Measurements from ENCODE around the gene ATP7A. TPM values are rescaled to one million over a fixed set of nuclear protein-coding genes. Genes with fewer than 3 reads are reported as not detected.
A peak's percentile ranks its signal among the peaks of the same experiment; 100 is the strongest.

ATP7A gene
- polyA plus RNA-seq, 2 of the 4 experiments (the other 2 are of a cell fraction): 6.5 to 12.2 TPM

- TF ChIP-seq RARB (CRISPR knock-in tag; IDR thresholded peaks at IDR 0.05) (no peak), CEBPB (IDR thresholded peaks at IDR 0.05) (no peak), EP300 (IDR thresholded peaks at IDR 0.05) (no peak), CBX2 (IDR thresholded peaks at IDR 0.05; ENCODE audit: borderline replicate concordance, low read depth) (no peak)
- ChIA-PET POLR2A (no interaction called here), CTCF (interaction anchor here (1.1 to 1.6 kb wide), 3 partner anchors 16 to 21 kb away, joined by 3 to 5 read pairs (median 4); no protein-coding TSS in a partner anchor)
- no peak overlapping the region for H3K4me3 ChIP-seq
- DNase-seq (ENCODE audit: low read depth in 1 of 2, low spot score in 1 of 2): no peak
- H3K27ac ChIP-seq: no peak overlapping the region
- 87% methylated on average over 4 of the region's 4 CpGs for WGBS (ENCODE audit: missing lambda C conversion rate)
- no peak for FAIRE-seq
- H3K4me2 ChIP-seq: no peak overlapping the region
- no peaks in the 10 kb centered on the region for H3K9me3 ChIP-seq
- ATAC-seq: no peak
- no peaks in the 10 kb centered on the region for H3K4me1 ChIP-seq
Observed at GRCh38 chrX:78046362-78046761, 135.9 kb downstream of the ATP7A start.

- DNase-seq (ENCODE audit: low read depth in 1 of 2, low spot score in 1 of 2) (no peak), FAIRE-seq (no peak), ATAC-seq (no peak)
- Histone ChIP-seq H3K27ac (no peak overlapping the region), H3K4me2 (no peak overlapping the region), H3K4me3 (no peak overlapping the region), H3K9me3 (no peaks in the 10 kb centered on the region), H3K4me1 (no peaks in the 10 kb centered on the region)
- ChIA-PET CTCF (interaction anchor here (1.6 kb wide), 2 partner anchors 18 to 24 kb away, joined by 5 to 6 read pairs; no protein-coding TSS in a partner anchor), POLR2A (no interaction called here)
- TF ChIP-seq HMGXB4 (CRISPR knock-in tag; IDR thresholded peaks at IDR 0.05; ENCODE audit: borderline replicate concordance): no peak
- no peak for TF ChIP-seq RFX5 (IDR thresholded peaks at IDR 0.05)
- TF ChIP-seq CHD2 (IDR thresholded peaks at IDR 0.05; ENCODE audit: low read length, partially characterized antibody): no peak
- no peak for TF ChIP-seq CEBPB (IDR thresholded peaks at IDR 0.05)
- TF ChIP-seq HOXA7 (CRISPR knock-in tag; IDR thresholded peaks at IDR 0.05): no peak
- no peak for TF ChIP-seq BCL3 (IDR thresholded peaks at IDR 0.05)
- TF ChIP-seq TFCP2L1 (CRISPR knock-in tag; IDR thresholded peaks at IDR 0.05): no peak
- no peak for TF ChIP-seq CHD4 (IDR thresholded peaks at IDR 0.05; ENCODE audit: borderline replicate concordance)
- TF ChIP-seq HES2 (IDR thresholded peaks at IDR 0.05): no peak
- WGBS (ENCODE audit: missing lambda C conversion rate): 83% methylated on average over 2 of the region's 2 CpGs
Observed at GRCh38 chrX:78048052-78048451, 137.6 kb downstream of the ATP7A start.

- DNase-seq (ENCODE audit: low read depth in 1 of 2, low spot score in 1 of 2): no peak
- CTCF ChIA-PET: no interaction called here
- peaks cover 36% of the 10 kb centered on the region for H3K4me1 ChIP-seq
- no peak overlapping the region for H3K4me2 ChIP-seq
- peak; percentile 93 for FAIRE-seq
- TF ChIP-seq KDM5A (IDR thresholded peaks at IDR 0.05) (no peak), BCL3 (IDR thresholded peaks at IDR 0.05) (no peak), POLR2AphosphoS2 (conservative IDR thresholded peaks at IDR 0.05; ENCODE audit: low read length) (no peak), MYC (IDR thresholded peaks at IDR 0.05; ENCODE audit: borderline replicate concordance, low read length) (no peak), SMC3 (IDR thresholded peaks at IDR 0.05) (no peak), MAZ (IDR thresholded peaks at IDR 0.05; ENCODE audit: borderline replicate concordance, low read depth, low read length) (no peak), FOXS1 (CRISPR knock-in tag; IDR thresholded peaks at IDR 0.05) (no peak), TFCP2L1 (CRISPR knock-in tag; IDR thresholded peaks at IDR 0.05) (no peak), KDM1A (IDR thresholded peaks at IDR 0.05; ENCODE audit: low read depth) (no peak), SREBF2 (IDR thresholded peaks at IDR 0.05) (no peak), HOXA7 (CRISPR knock-in tag; IDR thresholded peaks at IDR 0.05) (no peak), CBX8 (IDR thresholded peaks at IDR 0.05) (no peak)
- POLR2A ChIA-PET: no interaction called here
- H3K4me3 ChIP-seq: no peak overlapping the region
- no peaks in the 10 kb centered on the region for H3K9me3 ChIP-seq
- no peak for ATAC-seq
- peak overlapping the region in 1 of 2 experiments; percentile 84; a peak in 4 of 6 replicates for H3K27ac ChIP-seq
Observed at GRCh38 chrX:78063687-78064086, 153.2 kb downstream of the ATP7A start.
